SK-N-SH treated with all-trans-retinoic acid at 6 μM for 48 hours (cell line): ENCODE data around the gene BCAS4.

ENCODE experiments used
- ATAC-seq: fragments of 200-7000 bp; cut with Tn5 transposase; 3 replicates; pipeline ENCODE4 v1.9.1; 2020; ENCODE audit warnings: mild to moderate bottlenecking, moderate library complexity
- BACH2 ChIP-seq: fragments of 250-450 bp; sonication (Bioruptor Pico); IDR thresholded peaks from 2 replicates; pipeline ENCODE4 v1.9.0; 2021; ENCODE audit warnings: mild to moderate bottlenecking, borderline replicate concordance
- CREB5 ChIP-seq: fragments of 250-450 bp; sonication (Bioruptor Pico); IDR thresholded peaks from 2 replicates; pipeline ENCODE4 v1.5.1; 2020; ENCODE audit warnings: low read depth, mild to moderate bottlenecking, moderate library complexity
- ESRRG ChIP-seq: fragments of 250-450 bp; sonication (Bioruptor Pico); IDR thresholded peaks from 2 replicates; pipeline ENCODE4 v1.6.1; 2021; ENCODE audit warnings: mild to moderate bottlenecking
- GLIS3 ChIP-seq: fragments of 250-450 bp; sonication (Bioruptor Pico); IDR thresholded peaks from 2 replicates; pipeline ENCODE4 v1.5.0; 2020; ENCODE audit warnings: mild to moderate bottlenecking, moderate library complexity
- ISL1 ChIP-seq: fragments of 250-450 bp; sonication (Bioruptor Pico); IDR thresholded peaks from 2 replicates; pipeline ENCODE4 v2.1.2; 2022; ENCODE audit warnings: mild to moderate bottlenecking, moderate library complexity
- OSR1 ChIP-seq: fragments of 250-450 bp; sonication (Bioruptor Pico); IDR thresholded peaks from 2 replicates; pipeline ENCODE4 v1.8.0; 2022; ENCODE audit warnings: moderate library complexity, mild to moderate bottlenecking, inconsistent platforms
- PATZ1 ChIP-seq: fragments of 250-450 bp; sonication (Bioruptor Pico); IDR thresholded peaks from 2 replicates; pipeline ENCODE4 v1.8.0; 2020; ENCODE audit warnings: mild to moderate bottlenecking, moderate library complexity, borderline replicate concordance
- POU6F1 ChIP-seq: fragments of 250-450 bp; sonication (Bioruptor Pico); IDR thresholded peaks from 2 replicates; pipeline ENCODE4 v1.8.0; 2021; ENCODE audit warnings: low read depth, mild to moderate bottlenecking, moderate library complexity, borderline replicate concordance
- PPARA ChIP-seq: fragments of 250-450 bp; sonication (Bioruptor Pico); IDR thresholded peaks from 2 replicates; pipeline ENCODE4 v1.5.0; 2020; ENCODE audit warnings: mild to moderate bottlenecking, borderline replicate concordance
- RARB ChIP-seq: fragments of 250-450 bp; sonication (Bioruptor Pico); IDR thresholded peaks from 2 replicates; pipeline ENCODE4 v1.8.0; 2021; ENCODE audit warnings: mild to moderate bottlenecking, moderate library complexity
- SNAI2 ChIP-seq: fragments of 250-450 bp; sonication (Bioruptor Pico); IDR thresholded peaks from 2 replicates; pipeline ENCODE4 v1.5.0; 2020; ENCODE audit warnings: mild to moderate bottlenecking, moderate library complexity
- TCF4 ChIP-seq: fragments of 250-450 bp; sonication (Bioruptor Pico); IDR thresholded peaks from 2 replicates; pipeline ENCODE4 v1.8.0; 2021; ENCODE audit warnings: mild to moderate bottlenecking, moderate library complexity, borderline replicate concordance
- TOX ChIP-seq: fragments of 250-450 bp; sonication (Bioruptor Pico); IDR thresholded peaks from 2 replicates; pipeline ENCODE4 v1.8.0; 2021; ENCODE audit warnings: mild to moderate bottlenecking, moderate library complexity, borderline replicate concordance
- ZC3H10 ChIP-seq: fragments of 250-450 bp; sonication (Bioruptor Pico); IDR thresholded peaks from 2 replicates; pipeline ENCODE4 v1.5.1; 2021; ENCODE audit warnings: mild to moderate bottlenecking, moderate library complexity
- ZFP3 ChIP-seq: fragments of 250-450 bp; sonication (Bioruptor Pico); IDR thresholded peaks from 2 replicates; pipeline ENCODE4 v1.5.0; 2020; ENCODE audit warnings: mild to moderate bottlenecking, moderate library complexity
- ZFP30 ChIP-seq: fragments of 450-650 bp; formaldehyde crosslinking; IDR thresholded peaks from 2 replicates; pipeline ENCODE4 v1.5.0; 2022; ENCODE audit warnings: mild to moderate bottlenecking, moderate library complexity
- ZNF565 ChIP-seq: fragments of 450-650 bp; formaldehyde crosslinking; conservative IDR thresholded peaks from 2 replicates; pipeline ENCODE4 v1.5.0; 2020; ENCODE audit warnings: low read depth, mild to moderate bottlenecking, moderate library complexity
- ZNF70 ChIP-seq: fragments of 450-650 bp; formaldehyde crosslinking; IDR thresholded peaks from 2 replicates; pipeline ENCODE4 v1.5.0; 2020; ENCODE audit warnings: mild to moderate bottlenecking, moderate library complexity

BCAS4 gene

GRCh38 chr20:50904067-50904570 is 109.3 kb downstream of the BCAS4 start:
- TF ChIP-seq BACH2 (CRISPR knock-in tag) (no peak), ZFP3 (CRISPR knock-in tag) (no peak), ZNF70 (no peak), TOX (CRISPR knock-in tag) (no peak), PATZ1 (CRISPR knock-in tag) (no peak), PPARA (CRISPR knock-in tag) (no peak), RARB (CRISPR knock-in tag) (no peak), ESRRG (CRISPR knock-in tag) (no peak), SNAI2 (no peak)
- no peak for ATAC-seq

GRCh38 chr20:50909413-50909812 is 114.6 kb downstream of the BCAS4 start:
- no peak for TF ChIP-seq ZFP3 (CRISPR knock-in tag)
- TF ChIP-seq PATZ1 (CRISPR knock-in tag): no peak
- TF ChIP-seq RARB (CRISPR knock-in tag): no peak
- TF ChIP-seq SNAI2: no peak
- TF ChIP-seq OSR1 (CRISPR knock-in tag): no peak
- TF ChIP-seq TOX (CRISPR knock-in tag): no peak
- TF ChIP-seq POU6F1: no peak
- ATAC-seq: no peak

GRCh38 chr20:50911030-50911429 is 116.2 kb downstream of the BCAS4 start:
- peak; percentile 79 for ATAC-seq
- TF ChIP-seq RARB (CRISPR knock-in tag) (no peak), TCF4 (CRISPR knock-in tag) (peak; percentile 70), ZNF70 (no peak)

- ATAC-seq: no peak
- no peak for TF ChIP-seq PATZ1 (CRISPR knock-in tag)
- no peak for TF ChIP-seq BACH2 (CRISPR knock-in tag)
- TF ChIP-seq OSR1 (CRISPR knock-in tag): no peak
- TF ChIP-seq POU6F1: no peak
- TF ChIP-seq ZFP30 (CRISPR knock-in tag): no peak
- TF ChIP-seq ESRRG (CRISPR knock-in tag): no peak
- TF ChIP-seq ZNF565 (CRISPR knock-in tag): no peak
- no peak for TF ChIP-seq ZC3H10 (CRISPR knock-in tag)
Observed at GRCh38 chr20:50911716-50912115, 116.9 kb downstream of the BCAS4 start.

- ATAC-seq: peak; percentile 76
- TF ChIP-seq GLIS3 (CRISPR knock-in tag) (no peak), PPARA (CRISPR knock-in tag) (no peak), SNAI2 (no peak), PATZ1 (CRISPR knock-in tag) (no peak), ISL1 (no peak), ZNF70 (no peak), BACH2 (CRISPR knock-in tag) (no peak), CREB5 (CRISPR knock-in tag) (no peak)
Observed at GRCh38 chr20:50913690-50914375, 119.0 kb downstream of the BCAS4 start.
